ENCODE results near the gene BORCS5.

BORCS5 gene

GRCh38 chr12:12353807-12354206 is 3.1 kb upstream of the BORCS5 start:
- no peak overlapping the region for H3K4me3 ChIP-seq (replicated peaks; ENCODE audit: low read depth, low read length)
- no peak for TF ChIP-seq CTCF (IDR thresholded peaks at IDR 0.05; ENCODE audit: low read length, missing control alignments)
- no peak for DNase-seq (ENCODE audit: low read depth)

GRCh38 chr12:12356467-12356895 is 397 bp upstream of the BORCS5 start:
- no peak for TF ChIP-seq CTCF (IDR thresholded peaks at IDR 0.05; ENCODE audit: low read length, missing control alignments)
- DNase-seq (ENCODE audit: low read depth): no peak
- H3K4me3 ChIP-seq (replicated peaks; ENCODE audit: low read depth, low read length): peak overlapping the region; percentile 86

GRCh38 chr12:12357719-12358461 is 1.0 kb downstream of the BORCS5 start:
- DNase-seq (ENCODE audit: low read depth): no peak
- TF ChIP-seq CTCF (IDR thresholded peaks at IDR 0.05; ENCODE audit: low read length, missing control alignments): no peak
- peak overlapping the region; percentile 86 for H3K4me3 ChIP-seq (replicated peaks; ENCODE audit: low read depth, low read length)

GRCh38 chr12:12358528-12358927 is 1.6 kb downstream of the BORCS5 start:
- peak overlapping the region; percentile 86 for H3K4me3 ChIP-seq (replicated peaks; ENCODE audit: low read depth, low read length)
- no peak for TF ChIP-seq CTCF (IDR thresholded peaks at IDR 0.05; ENCODE audit: low read length, missing control alignments)
- DNase-seq (ENCODE audit: low read depth): no peak

GRCh38 chr12:12364787-12365445 is 8.0 kb downstream of the BORCS5 start:
- no peak for DNase-seq (ENCODE audit: low read depth)
- TF ChIP-seq CTCF (IDR thresholded peaks at IDR 0.05; ENCODE audit: low read length, missing control alignments): no peak
- H3K4me3 ChIP-seq (replicated peaks; ENCODE audit: low read depth, low read length): no peak overlapping the region

- DNase-seq (ENCODE audit: low read depth): no peak
- no peak for TF ChIP-seq CTCF (IDR thresholded peaks at IDR 0.05; ENCODE audit: low read length, missing control alignments)
- H3K4me3 ChIP-seq (replicated peaks; ENCODE audit: low read depth, low read length): no peak overlapping the region
Measured at GRCh38 chr12:12365446-12365802, 8.5 kb downstream of the BORCS5 start.

All from fibroblast of pulmonary artery (primary cell).